ENCODE results near the gene SH3PXD2B. TPM values are rescaled to one million over a fixed set of nuclear protein-coding genes. Genes with fewer than 3 reads are reported as not detected.

Gene SH3PXD2B
- 33.0 TPM for polyA plus RNA-seq (ENCODE audit: insufficient read length)
- long read RNA-seq, donor 1, full-length matches to known transcripts, result 1 of 1 reads
- long read RNA-seq, donor 1, partial matches to known transcripts, result 0 of 1 reads
- long read RNA-seq, donor 1, other reads (novel, unspliced or antisense), result 0 of 1 reads
- long read RNA-seq, donor 2, full-length matches to known transcripts, result 1 of 1 reads
- long read RNA-seq, donor 2, partial matches to known transcripts, result 0 of 1 reads
- long read RNA-seq, donor 2, other reads (novel, unspliced or antisense), result 0 of 1 reads
- long read RNA-seq, donor 3, partial matches to known transcripts, result 7 of 7 reads
- long read RNA-seq, donor 3, other reads (novel, unspliced or antisense), result 0 of 7 reads
- long read RNA-seq, donor 4, result 0 reads
- long read RNA-seq, donor 5, partial matches to known transcripts, result 10 of 10 reads
- long read RNA-seq, donor 5, other reads (novel, unspliced or antisense), result 0 of 10 reads
- long read RNA-seq, donor 6, full-length matches to known transcripts, result 4 of 4 reads
- long read RNA-seq, donor 6, partial matches to known transcripts, result 0 of 4 reads
- long read RNA-seq, donor 6, other reads (novel, unspliced or antisense), result 0 of 4 reads
- long read RNA-seq, donor 7, full-length matches to known transcripts, result 2 of 16 reads
- long read RNA-seq, donor 7, partial matches to known transcripts, result 14 of 16 reads
- long read RNA-seq, donor 7, other reads (novel, unspliced or antisense), result 0 of 16 reads
- long read RNA-seq, donor 8, result 0 reads

GRCh38 chr5:172454358-172455086 is at the start of gene SH3PXD2B:
Gene SH3PXD2B, minus strand, starts transcription at chr5:172454525. Its CDS starts 173 bp downstream, at chr5:172454352.
- DNase-seq, result peak; percentile 39

- no peak for DNase-seq
These were observed 48.6 kb upstream of the SH3PXD2B start for GRCh38 chr5:172502969-172503368.

- DNase-seq, result no peak
These were observed 48.1 kb upstream of the SH3PXD2B start for GRCh38 chr5:172502410-172502809.

GRCh38 chr5:172501708-172502320 is 47.5 kb upstream of the SH3PXD2B start:
- no peak for DNase-seq

- DNase-seq, result no peak
These were observed 45.0 kb upstream of the SH3PXD2B start for GRCh38 chr5:172499287-172499686.

GRCh38 chr5:172498431-172499129 is 44.3 kb upstream of the SH3PXD2B start:
- DNase-seq, result no peak

- no peak for DNase-seq
These were observed 43.4 kb upstream of the SH3PXD2B start for GRCh38 chr5:172497591-172498255.

- DNase-seq, result no peak
These were observed 42.5 kb upstream of the SH3PXD2B start for GRCh38 chr5:172496671-172497371.

- no peak for DNase-seq
These were observed 40.5 kb upstream of the SH3PXD2B start for GRCh38 chr5:172494630-172495505.

GRCh38 chr5:172493906-172494305 is 39.6 kb upstream of the SH3PXD2B start:
- DNase-seq, result no peak

- DNase-seq, result no peak
These were observed 39.1 kb upstream of the SH3PXD2B start for GRCh38 chr5:172493461-172493860.

GRCh38 chr5:172493002-172493401 is 38.7 kb upstream of the SH3PXD2B start:
- DNase-seq, result no peak

GRCh38 chr5:172492097-172492840 is 37.9 kb upstream of the SH3PXD2B start:
- DNase-seq, result no peak

GRCh38 chr5:172491481-172491880 is 37.2 kb upstream of the SH3PXD2B start:
- no peak for DNase-seq

- DNase-seq, result no peak
These were observed 36.5 kb upstream of the SH3PXD2B start for GRCh38 chr5:172490514-172491461.

- DNase-seq, result no peak
These were observed 33.9 kb upstream of the SH3PXD2B start for GRCh38 chr5:172488221-172488620.

GRCh38 chr5:172487671-172488070 is 33.3 kb upstream of the SH3PXD2B start:
- DNase-seq, result no peak
